LoVo (cell line): ENCODE data around the gene CAMK2G.

Experiments
- DNase-seq: peaks from one replicate; pipeline ENCODE4 v3.0.0-alpha.2; 2016; ENCODE audit warnings: low spot score

Gene CAMK2G

GRCh38 chr10:73769396-73769795 is 105.0 kb downstream of the CAMK2G start:
- DNase-seq, result no peak

DNA sequence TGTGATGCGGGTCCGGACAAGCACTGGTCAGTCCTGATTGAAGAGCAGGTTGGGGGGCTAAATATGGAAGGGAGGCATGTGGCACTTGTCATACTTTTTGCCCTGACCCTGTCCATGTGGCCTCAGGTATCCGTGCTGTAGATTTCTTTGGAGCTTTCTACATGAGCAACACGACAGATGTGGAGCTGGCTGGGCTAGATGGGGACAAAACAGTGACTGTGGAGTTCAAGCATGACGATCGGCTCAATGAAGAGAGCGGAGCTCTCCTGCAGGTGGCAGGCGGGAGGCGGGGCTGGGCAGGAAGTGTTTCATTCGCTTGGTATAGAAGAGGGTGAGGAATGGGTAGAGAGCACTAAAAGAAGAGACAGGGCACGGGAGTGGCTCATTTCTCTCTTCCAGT is 105.5 kb downstream of the CAMK2G start:
- no peak for DNase-seq

- no peak for DNase-seq
Measured at GRCh38 chr10:73765066-73765465, 109.3 kb downstream of the CAMK2G start.

- DNase-seq, result no peak
Measured at GRCh38 chr10:73763343-73763742, 111.0 kb downstream of the CAMK2G start.

DNA sequence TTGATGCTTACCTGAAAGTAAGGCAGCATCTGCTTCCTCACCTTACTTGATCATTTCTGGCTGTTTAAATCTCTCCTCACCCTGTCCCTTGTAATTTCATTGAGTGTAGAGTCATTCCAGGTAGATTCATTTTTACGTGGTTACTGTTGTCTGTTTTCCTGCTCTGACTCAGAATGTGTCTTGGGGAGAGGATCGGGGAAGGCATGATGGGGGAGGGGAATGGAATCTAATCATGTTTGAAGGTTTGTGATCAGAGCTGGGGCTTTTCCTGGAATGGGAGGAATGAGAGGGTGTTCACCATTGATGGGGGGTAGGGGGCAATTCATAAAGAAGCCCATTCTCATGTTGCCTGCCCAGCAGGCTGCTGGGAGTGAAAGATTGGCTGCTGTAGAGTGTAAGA is 111.4 kb downstream of the CAMK2G start:
- DNase-seq, result no peak
